Epithelial cell of proximal tubule (primary cell): ENCODE measurements around the gene ACSS1. TPM values are rescaled to one million over a fixed set of nuclear protein-coding genes. Genes with fewer than 3 reads are reported as not detected.

Experiments used
- DNase-seq: peaks from one replicate; pipeline ENCODE4 v3.0.0-alpha.2; 2011; ENCODE audit warnings: low read depth
- H3K4me3 ChIP-seq: 2 replicates; pipeline ENCODE4 v1.5.1; 2011; ENCODE audit warnings: low read depth, mild to moderate bottlenecking, low read length
- total RNA-seq: library from RNA; depleted of rRNA; stranded (reverse); fragments of >200 nt; gene quantifications from 2 replicates; pipeline ENCODE4 v1.2.3, GENCODE V29; 2015
- TF ChIP-seq, protein P1 (sequence below): conservative IDR thresholded peaks from 2 replicates; pipeline ENCODE4 v1.5.1; 2012; ENCODE audit warnings: low read depth, mild to moderate bottlenecking, low read length

The ACSS1 gene
- total RNA-seq, 1 donor from 2014 or later, result 3.9 TPM

DNA sequence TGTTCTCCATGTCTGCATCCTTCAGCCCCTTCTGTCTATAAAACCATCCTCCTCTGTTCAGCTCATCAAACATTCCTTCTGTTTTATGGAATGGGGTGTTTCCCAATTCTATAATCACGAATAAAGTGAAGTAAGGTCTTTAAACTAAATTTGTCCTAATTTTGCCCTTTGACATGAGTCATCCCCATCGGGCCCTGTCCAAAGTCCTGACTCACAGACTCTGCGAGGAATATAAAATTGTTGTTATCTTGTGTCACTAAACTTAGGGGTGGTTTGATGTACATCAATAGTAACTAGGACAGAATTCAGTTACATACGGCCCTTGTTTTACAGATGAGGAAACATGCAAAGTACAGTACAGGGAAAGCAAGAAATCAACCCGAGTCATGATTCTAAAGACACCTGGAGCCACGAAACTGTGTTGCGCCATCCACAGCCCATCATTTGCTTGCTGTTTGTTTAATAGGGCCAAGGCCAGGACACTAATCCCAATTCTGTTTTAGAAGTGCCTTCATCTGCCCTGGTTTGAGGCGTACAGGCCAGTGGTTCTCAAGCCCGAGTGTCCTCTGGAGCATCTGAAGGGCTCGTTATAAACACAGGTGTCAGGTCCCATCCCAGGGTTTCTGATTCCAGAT lies 2.8 kb downstream of the ACSS1 start:
- DNase-seq, result no peak
- TF ChIP-seq, protein P1, sequence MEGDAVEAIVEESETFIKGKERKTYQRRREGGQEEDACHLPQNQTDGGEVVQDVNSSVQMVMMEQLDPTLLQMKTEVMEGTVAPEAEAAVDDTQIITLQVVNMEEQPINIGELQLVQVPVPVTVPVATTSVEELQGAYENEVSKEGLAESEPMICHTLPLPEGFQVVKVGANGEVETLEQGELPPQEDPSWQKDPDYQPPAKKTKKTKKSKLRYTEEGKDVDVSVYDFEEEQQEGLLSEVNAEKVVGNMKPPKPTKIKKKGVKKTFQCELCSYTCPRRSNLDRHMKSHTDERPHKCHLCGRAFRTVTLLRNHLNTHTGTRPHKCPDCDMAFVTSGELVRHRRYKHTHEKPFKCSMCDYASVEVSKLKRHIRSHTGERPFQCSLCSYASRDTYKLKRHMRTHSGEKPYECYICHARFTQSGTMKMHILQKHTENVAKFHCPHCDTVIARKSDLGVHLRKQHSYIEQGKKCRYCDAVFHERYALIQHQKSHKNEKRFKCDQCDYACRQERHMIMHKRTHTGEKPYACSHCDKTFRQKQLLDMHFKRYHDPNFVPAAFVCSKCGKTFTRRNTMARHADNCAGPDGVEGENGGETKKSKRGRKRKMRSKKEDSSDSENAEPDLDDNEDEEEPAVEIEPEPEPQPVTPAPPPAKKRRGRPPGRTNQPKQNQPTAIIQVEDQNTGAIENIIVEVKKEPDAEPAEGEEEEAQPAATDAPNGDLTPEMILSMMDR, result no peak
- H3K4me3 ChIP-seq, result no peak overlapping the region

DNA sequence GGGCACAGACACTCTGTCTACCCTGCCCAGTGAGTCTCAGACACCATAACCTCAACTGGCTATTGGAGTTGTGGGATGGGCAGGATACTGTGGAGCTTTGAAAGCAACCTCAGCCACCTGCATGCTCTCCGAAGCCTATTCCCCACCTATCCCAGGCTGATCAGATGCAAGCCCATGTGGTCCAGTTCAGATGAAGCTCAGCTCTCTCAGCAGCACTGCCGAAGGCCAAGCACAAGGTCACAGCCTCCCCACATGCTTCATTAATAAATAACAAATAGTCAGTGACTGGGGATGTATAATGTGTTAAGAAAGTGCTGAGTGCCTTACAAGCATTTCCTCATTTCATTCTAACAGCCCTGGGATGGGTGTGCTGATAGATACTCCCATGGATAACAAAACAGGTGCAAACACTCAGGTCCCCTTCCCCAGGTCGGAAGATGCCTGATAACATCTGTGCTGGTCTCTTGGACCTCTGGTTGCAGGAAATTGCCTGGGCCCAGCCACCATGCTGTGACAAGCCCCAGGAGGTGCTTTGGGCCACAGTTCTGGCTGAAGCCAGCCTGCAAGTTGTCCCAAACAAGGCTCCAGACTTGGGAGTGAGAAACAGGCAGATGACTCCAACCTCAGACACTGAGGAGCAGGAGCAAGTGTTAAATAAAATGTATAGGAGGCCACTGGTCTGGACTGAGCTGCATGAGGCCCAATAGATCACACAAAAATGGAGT lies 3.7 kb downstream of the ACSS1 start:
- DNase-seq, result no peak
- no peak overlapping the region for H3K4me3 ChIP-seq
- TF ChIP-seq, protein P1, result no peak

DNA sequence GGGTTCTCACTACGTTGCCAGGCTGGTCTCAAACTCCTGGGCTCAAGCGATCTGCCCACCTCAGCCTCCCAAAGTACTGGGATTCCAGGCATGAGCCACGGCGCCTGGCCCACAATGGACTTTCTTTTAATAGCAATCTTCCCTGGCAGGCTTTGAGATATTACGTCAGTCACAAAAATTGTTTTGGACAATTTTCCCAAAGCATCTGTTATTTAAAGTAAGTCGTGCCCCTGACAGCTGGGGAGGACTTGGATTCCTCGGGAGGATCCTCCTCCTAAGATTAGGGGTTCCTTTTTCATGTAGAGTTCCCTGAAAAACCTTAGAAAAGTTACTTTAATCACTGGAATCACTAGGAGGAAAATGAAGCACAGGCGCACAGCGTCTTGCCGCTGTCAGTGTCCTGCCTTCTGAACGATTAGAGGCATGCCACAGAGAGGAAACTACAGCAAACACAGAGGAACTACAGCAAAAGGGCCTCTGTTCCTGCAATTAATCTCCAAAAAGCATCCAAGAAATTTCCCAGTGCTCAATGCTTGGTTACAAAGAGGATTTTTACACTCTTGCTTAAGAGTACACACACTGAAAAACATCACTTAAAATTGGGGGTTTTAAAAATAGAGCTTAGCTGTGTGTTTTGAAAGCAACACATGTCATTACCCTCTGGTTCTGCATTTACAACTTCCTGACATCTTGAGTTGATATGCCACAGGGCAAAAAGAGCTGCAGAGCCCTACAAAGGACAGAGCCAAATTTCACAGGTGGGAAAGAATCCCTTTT lies 4.5 kb downstream of the ACSS1 start:
- TF ChIP-seq, protein P1, result no peak
- DNase-seq, result no peak

DNA sequence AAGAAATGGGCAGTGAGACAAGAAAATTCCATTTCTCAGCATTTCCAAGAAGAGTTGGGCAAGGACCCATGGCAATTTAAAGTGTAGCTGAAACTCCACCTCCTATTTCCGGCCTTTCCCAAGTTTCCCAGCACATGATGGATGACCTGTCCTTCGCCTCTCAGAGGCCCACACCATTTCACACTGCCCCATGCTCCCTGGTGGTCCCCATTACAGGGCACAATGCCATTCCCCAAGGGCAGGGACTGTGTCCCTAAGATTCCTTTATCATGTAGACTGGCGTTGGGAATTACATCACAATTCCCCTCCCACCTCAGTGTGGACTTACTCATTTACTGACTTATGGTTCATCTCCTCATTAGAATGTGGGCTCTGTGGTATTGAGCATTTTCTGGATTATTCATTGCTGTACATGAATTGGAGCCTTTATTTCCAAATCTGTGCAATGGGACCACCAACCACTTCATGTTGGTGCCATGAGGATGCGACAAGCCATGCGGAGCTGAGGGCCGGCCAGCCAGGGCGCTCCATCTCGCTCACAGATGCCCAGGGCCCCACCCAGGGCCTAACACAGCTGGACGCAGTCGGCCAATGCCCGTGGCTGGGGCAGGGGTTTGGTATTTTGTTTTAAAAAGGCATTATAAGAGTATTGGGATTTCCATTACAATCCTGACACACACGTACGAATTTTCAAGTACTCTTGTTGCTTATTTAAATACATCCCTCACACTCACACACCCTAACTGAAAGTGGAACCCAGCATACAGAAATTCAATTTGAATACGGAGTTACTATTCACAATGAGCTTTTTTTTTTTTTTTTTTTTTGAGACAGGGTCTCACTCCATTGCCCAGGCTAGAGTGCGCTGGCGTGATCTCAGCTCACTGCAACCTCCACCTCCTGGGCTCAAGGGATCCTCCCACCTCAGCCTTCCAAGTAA lies 5.4 kb downstream of the ACSS1 start:
- DNase-seq, result no peak
- no peak overlapping the region for H3K4me3 ChIP-seq
- TF ChIP-seq, protein P1, result no peak

More for the DNA sequence above, 4.5 kb downstream of the ACSS1 start:
- H3K4me3 ChIP-seq, result no peak overlapping the region

DNA sequence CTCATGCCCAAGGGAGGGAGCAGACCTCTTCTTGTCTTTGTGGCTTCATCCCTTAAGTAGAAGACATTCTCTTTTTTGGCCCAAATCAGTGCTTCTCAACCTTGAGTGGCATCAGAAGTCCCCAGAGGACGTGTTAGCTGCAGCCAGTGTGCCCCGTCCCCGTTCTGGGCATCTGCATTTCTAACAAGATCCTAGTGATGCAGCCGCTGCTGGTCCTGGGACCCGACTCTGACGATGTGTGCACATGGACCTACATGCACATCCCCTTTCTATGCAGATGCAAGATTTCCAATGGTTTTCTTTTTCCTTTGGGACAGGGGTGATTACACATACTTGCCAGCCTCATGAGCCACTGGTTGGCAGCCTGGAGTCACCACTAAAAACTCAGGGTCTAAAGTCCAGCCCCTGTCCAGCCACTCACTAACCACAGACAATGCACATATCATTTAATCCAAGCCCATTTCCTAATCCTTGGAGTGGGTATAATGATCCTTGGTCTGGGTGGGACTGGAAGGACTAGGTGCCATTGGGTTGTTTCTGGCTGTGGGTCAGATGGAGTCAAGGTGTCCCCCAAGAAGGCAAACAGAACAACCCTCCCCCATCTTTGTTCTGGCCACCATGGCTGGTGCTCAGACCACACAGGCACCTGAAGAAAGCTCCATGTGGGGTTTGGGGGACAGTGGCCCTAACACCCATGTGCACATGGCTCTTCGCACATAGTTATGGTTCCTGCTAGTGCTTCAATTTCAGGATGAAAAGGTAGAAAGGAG lies 6.4 kb downstream of the ACSS1 start:
- TF ChIP-seq, protein P1, result no peak
- DNase-seq, result no peak
- H3K4me3 ChIP-seq, result no peak overlapping the region
